HEK293 (cell line): Measurements from ENCODE around the gene CTIF.

Source experiments
- CTCF ChIP-seq: fragments of 450-650 bp; formaldehyde crosslinking; IDR thresholded peaks from 2 replicates; pipeline ENCODE4 v1.5.1; 2016; ENCODE audit warnings: missing biosample characterization, missing genetic modification characterization
- REST ChIP-seq: fragments of 450-650 bp; formaldehyde crosslinking; IDR thresholded peaks from 2 replicates; pipeline ENCODE4 v1.5.1; 2016; ENCODE audit warnings: missing biosample characterization, missing genetic modification characterization
- ZNF311 ChIP-seq: fragments of 450-650 bp; formaldehyde crosslinking; IDR thresholded peaks from 2 replicates; pipeline ENCODE4 v1.5.1; 2017; ENCODE audit warnings: missing biosample characterization, missing genetic modification characterization, borderline replicate concordance
- ZNF776 ChIP-seq: fragments of 450-650 bp; formaldehyde crosslinking; IDR thresholded peaks from 2 replicates; pipeline ENCODE4 v1.5.0; 2017; ENCODE audit warnings: missing biosample characterization, missing genetic modification characterization, borderline replicate concordance
- ZNF785 ChIP-seq: fragments of 450-650 bp; formaldehyde crosslinking; IDR thresholded peaks from 2 replicates; pipeline ENCODE4 v1.5.1; 2016; ENCODE audit warnings: missing biosample characterization, missing genetic modification characterization
- ZNF843 ChIP-seq: fragments of 450-650 bp; formaldehyde crosslinking; IDR thresholded peaks from 2 replicates; pipeline ENCODE4 v1.5.1; 2016; ENCODE audit warnings: missing biosample characterization, missing genetic modification characterization
- TF ChIP-seq, protein P1 (sequence below): IDR thresholded peaks from 2 replicates; pipeline ENCODE4 v1.6.1; 2011; ENCODE audit warnings: mild to moderate bottlenecking, low read depth, low read length, borderline replicate concordance

DNA sequence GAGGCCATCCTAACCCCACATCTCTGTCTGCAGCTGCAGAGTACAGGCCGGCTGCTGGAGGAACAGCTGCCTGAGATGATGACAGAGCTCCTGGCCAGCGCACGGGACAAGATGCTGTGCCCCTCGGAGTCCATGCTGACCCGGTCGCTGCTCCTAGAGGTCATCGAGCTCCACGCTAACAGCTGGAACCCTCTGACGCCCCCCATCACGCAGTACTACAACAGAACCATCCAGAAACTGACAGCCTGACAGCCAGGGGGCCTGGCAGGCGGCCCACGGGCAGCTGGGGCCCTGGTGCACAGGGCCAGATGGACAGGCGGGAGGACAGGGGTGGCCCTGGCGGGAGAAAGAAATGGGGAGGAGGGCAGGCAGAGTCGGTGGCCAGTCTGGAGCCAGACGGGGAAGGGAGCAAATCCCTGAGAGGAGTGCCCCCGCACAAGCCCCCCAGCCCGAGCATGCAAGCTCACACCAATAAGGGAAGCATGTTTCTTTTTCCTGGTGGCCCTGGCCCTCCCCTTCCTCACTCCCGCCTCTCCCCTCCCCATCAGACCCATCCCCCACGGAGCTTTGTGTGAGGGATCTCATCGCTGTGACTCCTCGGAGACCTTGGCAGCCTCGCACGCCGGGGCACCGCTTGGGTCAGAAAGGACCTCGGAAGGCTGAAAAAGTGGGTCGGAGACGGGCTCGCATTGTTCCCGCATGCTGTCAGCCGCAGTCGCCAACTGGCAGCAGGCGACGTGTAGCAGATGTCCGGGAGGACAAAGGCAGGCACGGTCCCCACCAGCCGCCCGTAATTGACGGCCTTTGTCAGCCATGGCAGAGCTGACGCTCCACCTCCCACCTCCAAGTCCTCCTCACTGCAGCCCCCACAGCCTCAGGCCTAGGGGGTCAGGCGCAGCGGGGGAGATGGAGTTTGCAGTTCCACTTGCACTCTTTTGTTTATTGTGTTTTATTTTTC is 320.8 kb downstream of the CTIF start:
- no peak for TF ChIP-seq ZNF311 (tag by site-specific recombination)
- TF ChIP-seq CTCF (tag by site-specific recombination), result no peak
- no peak for TF ChIP-seq REST (tag by site-specific recombination)
- TF ChIP-seq ZNF843 (tag by site-specific recombination), result no peak
- TF ChIP-seq, protein P1, sequence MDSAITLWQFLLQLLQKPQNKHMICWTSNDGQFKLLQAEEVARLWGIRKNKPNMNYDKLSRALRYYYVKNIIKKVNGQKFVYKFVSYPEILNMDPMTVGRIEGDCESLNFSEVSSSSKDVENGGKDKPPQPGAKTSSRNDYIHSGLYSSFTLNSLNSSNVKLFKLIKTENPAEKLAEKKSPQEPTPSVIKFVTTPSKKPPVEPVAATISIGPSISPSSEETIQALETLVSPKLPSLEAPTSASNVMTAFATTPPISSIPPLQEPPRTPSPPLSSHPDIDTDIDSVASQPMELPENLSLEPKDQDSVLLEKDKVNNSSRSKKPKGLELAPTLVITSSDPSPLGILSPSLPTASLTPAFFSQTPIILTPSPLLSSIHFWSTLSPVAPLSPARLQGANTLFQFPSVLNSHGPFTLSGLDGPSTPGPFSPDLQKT, result no peak
- no peak for TF ChIP-seq ZNF785 (tag by site-specific recombination)
- no peak for TF ChIP-seq ZNF776 (tag by site-specific recombination)
